IMR-90 (cell line): ENCODE measurements around the gene FNIP2.

ENCODE experiments used
- BHLHE40 ChIP-seq: fragments of 150-350 bp; IDR thresholded peaks from 2 replicates; pipeline ENCODE4 v1.6.1; 2016; ENCODE audit warnings: mild to moderate bottlenecking, low read depth, low read length
- CEBPB ChIP-seq: IDR thresholded peaks from 2 replicates; pipeline ENCODE4 v1.6.1; 2012; ENCODE audit warnings: low read depth, low read length, improper control_type of control experiment
- CHD1 ChIP-seq: IDR thresholded peaks from 2 replicates; pipeline ENCODE4 v1.6.1; 2012; ENCODE audit warnings: low read depth, low read length, improper control_type of control experiment
- FOS ChIP-seq: fragments of 150-350 bp; IDR thresholded peaks from 2 replicates; pipeline ENCODE4 v1.6.1; 2016; ENCODE audit warnings: low read depth, low read length
- MAZ ChIP-seq: IDR thresholded peaks from 2 replicates; pipeline ENCODE4 v1.6.1; 2012; ENCODE audit warnings: low read depth, mild to moderate bottlenecking, low read length, improper control_type of control experiment, moderate library complexity, borderline replicate concordance
- POLR2A ChIP-seq: IDR thresholded peaks from 2 replicates; pipeline ENCODE4 v1.6.1; 2012; ENCODE audit warnings: mild to moderate bottlenecking, low read depth, low read length
- RAD21 ChIP-seq: IDR thresholded peaks from 2 replicates; pipeline ENCODE4 v1.6.1; 2012; ENCODE audit warnings: low read length, improper control_type of control experiment
- RCOR1 ChIP-seq: IDR thresholded peaks from 2 replicates; pipeline ENCODE4 v1.6.1; 2012; ENCODE audit warnings: mild to moderate bottlenecking, low read length, improper control_type of control experiment; ENCODE audit not compliant: insufficient replicate concordance
- RFX5 ChIP-seq: IDR thresholded peaks from 2 replicates; pipeline ENCODE4 v1.8.0; 2012; ENCODE audit warnings: low read depth, mild to moderate bottlenecking, low read length, moderate library complexity
- SMC3 ChIP-seq: fragments of 150-350 bp; IDR thresholded peaks from 2 replicates; pipeline ENCODE4 v1.6.1; 2016; ENCODE audit warnings: low read depth, mild to moderate bottlenecking, antibody characterized with exemption, low read length, moderate library complexity
- TF ChIP-seq, protein P1 (sequence below): conservative IDR thresholded peaks from 2 replicates; pipeline ENCODE4 v1.5.1; 2012; ENCODE audit warnings: mild to moderate bottlenecking, low read depth, low read length, improper control_type of control experiment
- TF ChIP-seq, protein P2 (sequence below): fragments of 150-350 bp; IDR thresholded peaks from 2 replicates; pipeline ENCODE4 v1.6.1; 2017; ENCODE audit warnings: mild to moderate bottlenecking, antibody characterized with exemption, low read length, low read depth
- TF ChIP-seq, protein P3 (sequence below): fragments of 150-350 bp; IDR thresholded peaks from 2 replicates; pipeline ENCODE4 v1.6.1; 2016; ENCODE audit warnings: low read depth, mild to moderate bottlenecking, low read length, moderate library complexity, borderline replicate concordance

DNA sequence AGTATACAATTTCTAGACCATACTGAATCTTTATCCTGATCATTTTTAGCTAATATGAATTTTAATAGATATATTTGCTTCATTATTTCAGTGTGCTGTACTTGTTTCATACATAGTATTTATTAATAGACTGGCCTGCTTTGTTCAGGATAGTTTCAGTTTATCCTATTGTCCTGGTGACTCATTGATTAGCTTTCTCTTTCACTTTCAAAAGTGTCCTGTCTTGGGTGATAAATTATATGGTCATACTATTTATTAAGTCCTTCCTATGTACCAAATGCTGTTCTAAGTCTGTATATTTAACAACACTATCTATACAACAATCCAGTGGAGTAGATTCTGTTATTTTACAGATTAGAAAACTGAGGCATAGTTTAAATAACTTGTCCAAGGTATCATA is 180.3 kb downstream of the FNIP2 start:
- no peak for TF ChIP-seq BHLHE40
- TF ChIP-seq RFX5, result no peak
- TF ChIP-seq, protein P1, sequence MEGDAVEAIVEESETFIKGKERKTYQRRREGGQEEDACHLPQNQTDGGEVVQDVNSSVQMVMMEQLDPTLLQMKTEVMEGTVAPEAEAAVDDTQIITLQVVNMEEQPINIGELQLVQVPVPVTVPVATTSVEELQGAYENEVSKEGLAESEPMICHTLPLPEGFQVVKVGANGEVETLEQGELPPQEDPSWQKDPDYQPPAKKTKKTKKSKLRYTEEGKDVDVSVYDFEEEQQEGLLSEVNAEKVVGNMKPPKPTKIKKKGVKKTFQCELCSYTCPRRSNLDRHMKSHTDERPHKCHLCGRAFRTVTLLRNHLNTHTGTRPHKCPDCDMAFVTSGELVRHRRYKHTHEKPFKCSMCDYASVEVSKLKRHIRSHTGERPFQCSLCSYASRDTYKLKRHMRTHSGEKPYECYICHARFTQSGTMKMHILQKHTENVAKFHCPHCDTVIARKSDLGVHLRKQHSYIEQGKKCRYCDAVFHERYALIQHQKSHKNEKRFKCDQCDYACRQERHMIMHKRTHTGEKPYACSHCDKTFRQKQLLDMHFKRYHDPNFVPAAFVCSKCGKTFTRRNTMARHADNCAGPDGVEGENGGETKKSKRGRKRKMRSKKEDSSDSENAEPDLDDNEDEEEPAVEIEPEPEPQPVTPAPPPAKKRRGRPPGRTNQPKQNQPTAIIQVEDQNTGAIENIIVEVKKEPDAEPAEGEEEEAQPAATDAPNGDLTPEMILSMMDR, result no peak
- no peak for TF ChIP-seq POLR2A
- TF ChIP-seq, protein P2, sequence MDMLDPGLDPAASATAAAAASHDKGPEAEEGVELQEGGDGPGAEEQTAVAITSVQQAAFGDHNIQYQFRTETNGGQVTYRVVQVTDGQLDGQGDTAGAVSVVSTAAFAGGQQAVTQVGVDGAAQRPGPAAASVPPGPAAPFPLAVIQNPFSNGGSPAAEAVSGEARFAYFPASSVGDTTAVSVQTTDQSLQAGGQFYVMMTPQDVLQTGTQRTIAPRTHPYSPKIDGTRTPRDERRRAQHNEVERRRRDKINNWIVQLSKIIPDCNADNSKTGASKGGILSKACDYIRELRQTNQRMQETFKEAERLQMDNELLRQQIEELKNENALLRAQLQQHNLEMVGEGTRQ, result no peak
- TF ChIP-seq CHD1, result no peak
- no peak for TF ChIP-seq MAZ
- TF ChIP-seq, protein P3, sequence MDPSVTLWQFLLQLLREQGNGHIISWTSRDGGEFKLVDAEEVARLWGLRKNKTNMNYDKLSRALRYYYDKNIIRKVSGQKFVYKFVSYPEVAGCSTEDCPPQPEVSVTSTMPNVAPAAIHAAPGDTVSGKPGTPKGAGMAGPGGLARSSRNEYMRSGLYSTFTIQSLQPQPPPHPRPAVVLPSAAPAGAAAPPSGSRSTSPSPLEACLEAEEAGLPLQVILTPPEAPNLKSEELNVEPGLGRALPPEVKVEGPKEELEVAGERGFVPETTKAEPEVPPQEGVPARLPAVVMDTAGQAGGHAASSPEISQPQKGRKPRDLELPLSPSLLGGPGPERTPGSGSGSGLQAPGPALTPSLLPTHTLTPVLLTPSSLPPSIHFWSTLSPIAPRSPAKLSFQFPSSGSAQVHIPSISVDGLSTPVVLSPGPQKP, result no peak
- no peak for TF ChIP-seq CEBPB
- TF ChIP-seq RAD21, result no peak
- TF ChIP-seq SMC3, result no peak
- no peak; the same call in 1 of the 2 replicates for TF ChIP-seq FOS
- no peak for TF ChIP-seq RCOR1
